Activated CD8-positive, alpha-beta memory T cell treated with anti-CD3 and anti-CD28 coated beads for 36 hours (primary cell): ENCODE measurements around the gene CYTL1. TPM values are rescaled to one million over a fixed set of nuclear protein-coding genes. Genes with fewer than 3 reads are reported as not detected.

Experiments used
- CTCF ChIA-PET: fragments of 350-600 bp; sonication (Branson Sonifier 250); formaldehyde crosslinking; loops from one replicate; lab custom pipeline; 2021; ENCODE audit warnings: antibody characterized with exemption; lab: Charles Lee
- POLR2A ChIA-PET: fragments of 350-600 bp; sonication (Branson Sonifier 250); formaldehyde crosslinking; loops from one replicate; lab custom pipeline; 2021; ENCODE audit warnings: antibody characterized with exemption; lab: Charles Lee
- total RNA-seq, 2 experiments: library from RNA; stranded (reverse); gene quantifications; one replicate each; pipeline ENCODE4 v1.2.3, GENCODE V29; 2021

Gene CYTL1
- total RNA-seq, 2 experiments from 2014 or later: not detected

DNA sequence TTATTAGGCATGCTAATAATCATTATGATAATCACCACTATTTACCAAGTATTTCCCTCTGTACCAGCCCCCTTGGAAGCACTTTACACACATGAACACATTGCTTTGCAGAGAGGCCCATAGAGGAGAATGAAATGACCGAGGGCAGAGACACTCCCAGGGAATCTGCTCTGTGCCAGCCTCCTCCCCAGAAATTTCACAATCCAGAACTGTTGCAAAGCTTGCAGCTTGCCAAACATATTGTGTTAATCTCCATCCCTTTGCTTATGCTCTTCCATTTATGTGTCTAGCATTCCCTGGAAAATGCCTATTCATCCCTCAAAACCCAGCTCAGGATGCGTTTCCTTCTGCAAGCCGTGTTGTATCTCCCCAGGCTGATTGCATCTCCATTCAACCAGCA, 37.8 kb downstream of the CYTL1 start:
- POLR2A ChIA-PET: no interaction called here
- CTCF ChIA-PET: no interaction called here

DNA sequence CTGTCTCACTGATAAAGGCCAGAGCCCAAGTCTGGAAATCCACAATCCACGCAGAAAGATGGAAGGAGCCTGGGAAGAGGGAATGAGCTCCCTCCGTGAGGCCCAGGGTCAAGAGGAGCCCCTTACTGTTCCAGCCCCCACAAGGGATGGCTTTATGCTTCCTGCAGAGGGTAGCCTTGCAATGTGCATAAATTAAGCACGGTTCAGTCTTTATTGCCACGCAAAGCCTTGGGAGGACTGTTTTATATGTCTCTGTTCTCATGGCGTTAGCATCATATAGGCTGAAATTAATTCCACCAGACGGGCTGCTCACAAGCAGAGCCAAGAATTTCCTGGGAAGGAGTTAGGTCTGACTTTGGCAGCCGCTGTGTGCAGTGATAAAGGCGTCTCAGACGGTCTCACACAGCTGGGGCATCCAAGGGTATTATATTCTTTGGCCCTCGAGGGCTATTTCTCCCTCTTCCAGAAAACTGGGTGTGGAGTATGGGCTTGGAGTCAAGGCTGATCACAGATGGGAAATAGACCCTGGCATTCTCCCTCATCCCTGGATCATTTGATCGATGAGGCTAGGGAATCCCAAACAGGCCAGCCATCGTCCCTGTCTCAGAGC, 38.5 kb downstream of the CYTL1 start:
- ChIA-PET POLR2A (no interaction called here), CTCF (no interaction called here)

DNA sequence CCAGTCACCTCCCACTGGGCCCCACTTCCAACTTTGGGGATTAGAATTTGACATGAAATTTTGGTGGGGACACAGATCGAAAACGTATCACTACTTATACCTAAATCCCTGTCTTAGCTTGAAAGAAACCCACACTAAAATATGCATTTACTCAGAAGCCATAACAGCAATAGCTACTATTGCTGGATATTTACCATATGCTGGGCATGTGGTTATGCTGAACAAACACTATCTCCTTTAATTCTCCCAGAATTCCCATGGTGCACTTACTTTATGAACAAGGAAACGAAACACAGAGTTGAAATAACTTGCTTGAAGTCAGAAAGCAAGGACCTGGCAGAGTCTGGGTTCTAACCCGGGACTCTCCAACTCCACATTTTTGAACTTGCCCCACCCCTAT, 39.3 kb downstream of the CYTL1 start:
- POLR2A ChIA-PET: no interaction called here
- CTCF ChIA-PET: no interaction called here

DNA sequence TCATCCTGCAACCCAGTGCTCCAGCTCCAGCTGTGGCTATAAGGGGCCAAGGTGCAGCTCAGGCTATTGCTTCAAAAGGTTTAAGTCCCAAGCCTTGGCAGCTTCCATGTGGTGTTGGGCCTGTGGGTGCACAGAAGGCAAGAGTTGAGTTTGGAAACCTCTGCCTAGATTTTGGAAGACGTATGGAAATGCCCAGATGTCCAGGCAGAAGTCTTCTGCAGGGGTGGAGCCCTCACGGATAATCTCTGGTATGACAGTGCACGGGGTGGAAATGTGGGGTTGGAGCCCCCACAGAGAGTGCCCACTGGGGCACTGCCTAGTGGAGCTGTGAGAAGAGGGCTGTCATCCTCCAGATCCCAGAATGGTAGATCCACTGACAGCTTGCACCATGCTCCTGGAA, 44.5 kb downstream of the CYTL1 start:
- POLR2A ChIA-PET: no interaction called here
- CTCF ChIA-PET: no interaction called here

DNA sequence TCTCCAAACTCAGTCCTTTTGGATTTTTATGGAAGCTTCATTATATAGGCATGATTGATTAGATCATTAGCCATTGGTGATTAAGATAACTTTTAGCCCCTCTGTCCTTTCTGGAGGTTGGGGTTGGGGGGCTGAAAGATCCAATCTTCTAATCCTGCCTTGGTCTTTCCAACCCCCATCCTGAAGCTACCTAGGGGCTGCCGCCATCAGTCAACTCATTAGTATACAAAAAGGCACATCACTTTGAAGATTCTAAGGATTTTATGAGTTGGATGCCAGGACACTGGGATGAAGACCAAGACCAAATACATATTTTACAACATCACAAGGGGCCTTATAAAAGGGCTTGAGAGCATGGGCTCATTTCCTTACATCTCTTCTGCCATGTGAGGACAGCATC, 47.5 kb downstream of the CYTL1 start:
- ChIA-PET CTCF (no interaction called here), POLR2A (no interaction called here)

DNA sequence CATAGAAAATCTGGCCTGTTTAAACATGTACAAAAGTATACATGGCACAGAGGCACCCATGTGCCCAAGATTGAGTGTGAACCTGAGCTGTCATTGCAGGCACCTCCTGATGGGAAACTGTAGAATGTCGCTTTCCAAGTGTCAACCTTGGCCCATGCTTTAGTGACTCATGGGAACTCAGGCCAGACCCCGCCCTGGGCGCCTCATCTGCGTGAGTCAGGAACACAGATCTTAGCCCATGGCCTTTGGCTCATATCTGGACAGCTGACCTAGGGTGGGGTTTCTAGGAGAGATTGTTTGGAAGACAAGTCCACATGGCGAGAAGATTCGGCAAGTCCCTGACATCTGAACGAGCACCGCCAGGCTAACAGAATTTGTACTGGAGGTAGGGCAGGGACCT, 50.0 kb downstream of the CYTL1 start:
- ChIA-PET POLR2A (no interaction called here), CTCF (no interaction called here)

DNA sequence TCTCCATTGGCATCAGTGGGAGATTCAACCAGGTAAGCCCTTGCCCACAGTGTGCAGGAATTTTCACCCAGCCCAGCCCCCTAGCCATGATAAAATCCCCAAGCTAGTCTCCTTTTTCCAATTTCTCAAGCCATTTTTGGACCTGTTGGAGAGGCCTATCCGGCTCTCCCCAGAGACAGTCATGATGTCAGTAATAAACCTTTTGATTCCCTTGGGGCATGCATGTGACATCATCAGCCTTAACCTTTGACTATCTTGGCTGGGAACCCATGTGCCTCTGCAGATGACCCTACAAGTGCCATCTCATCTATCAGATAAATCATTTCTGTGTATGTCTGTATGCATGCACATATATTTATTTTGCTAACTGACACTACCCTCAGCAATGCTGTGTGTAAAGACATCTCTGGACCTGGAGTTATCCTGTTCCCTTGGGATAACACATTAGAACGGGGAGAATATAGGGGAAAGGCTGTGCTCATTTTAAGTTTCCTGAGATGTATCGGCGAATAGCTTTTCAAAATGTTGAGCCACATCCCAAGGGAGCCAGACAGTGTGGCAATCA, 51.0 kb downstream of the CYTL1 start:
- ChIA-PET CTCF (no interaction called here), POLR2A (no interaction called here)

Other genes with a start within 250 kb of the CYTL1 start
- gene MSX1, start 159.8 kb downstream of the CYTL1 start, total RNA-seq: under 1 TPM in 1 of 2 experiments, not detected in 1; 0.30 TPM
- gene STK32B, start 32.0 kb upstream of the CYTL1 start, total RNA-seq: not detected